ENCODE results near the gene DNAAF1.

DNAAF1 gene

GRCh38 chr16:84224554-84224953 is 79.4 kb downstream of the DNAAF1 start:
- H3K27ac ChIP-seq (ENCODE audit: low read length): no peak overlapping the region
- H3K27me3 ChIP-seq (ENCODE audit: insufficient read depth, low read length): no peaks in the 10 kb centered on the region
- peaks cover 3% of the 10 kb centered on the region; the same call in 1 of the 2 replicates for H3K4me1 ChIP-seq (ENCODE audit: insufficient read depth, low read length)
- H3K9ac ChIP-seq (ENCODE audit: low read depth, low read length): no peak overlapping the region
- H3K4me3 ChIP-seq (ENCODE audit: low read length): no peak overlapping the region
- H3K9me3 ChIP-seq (ENCODE audit: insufficient read depth, low read depth, low read length): no peaks in the 10 kb centered on the region
- H3K36me3 ChIP-seq (ENCODE audit: insufficient read depth, low read depth, low read length): no peaks in the 10 kb centered on the region

GRCh38 chr16:84225126-84225525 is 80.0 kb downstream of the DNAAF1 start:
- no peaks in the 10 kb centered on the region for H3K27me3 ChIP-seq (ENCODE audit: insufficient read depth, low read length)
- H3K9ac ChIP-seq (ENCODE audit: low read depth, low read length): no peak overlapping the region
- no peaks in the 10 kb centered on the region for H3K9me3 ChIP-seq (ENCODE audit: insufficient read depth, low read depth, low read length)

GRCh38 chr16:84225571-84225970 is 80.5 kb downstream of the DNAAF1 start:
- no peak overlapping the region for H3K9ac ChIP-seq (ENCODE audit: low read depth, low read length)
- no peaks in the 10 kb centered on the region for H3K36me3 ChIP-seq (ENCODE audit: insufficient read depth, low read depth, low read length)
- peaks cover 3% of the 10 kb centered on the region; the same call in 1 of the 2 replicates for H3K4me1 ChIP-seq (ENCODE audit: insufficient read depth, low read length)
- no peaks in the 10 kb centered on the region for H3K27me3 ChIP-seq (ENCODE audit: insufficient read depth, low read length)
- H3K27ac ChIP-seq (ENCODE audit: low read length): no peak overlapping the region
- H3K9me3 ChIP-seq (ENCODE audit: insufficient read depth, low read depth, low read length): no peaks in the 10 kb centered on the region
- H3K4me3 ChIP-seq (ENCODE audit: low read length): no peak overlapping the region

More at GRCh38 chr16:84225126-84225525, 80.0 kb downstream of the DNAAF1 start:
- H3K36me3 ChIP-seq (ENCODE audit: insufficient read depth, low read depth, low read length): no peaks in the 10 kb centered on the region
- H3K4me3 ChIP-seq (ENCODE audit: low read length): no peak overlapping the region
- H3K27ac ChIP-seq (ENCODE audit: low read length): no peak overlapping the region
- peaks cover 3% of the 10 kb centered on the region; the same call in 1 of the 2 replicates for H3K4me1 ChIP-seq (ENCODE audit: insufficient read depth, low read length)

- H3K4me1 ChIP-seq (ENCODE audit: insufficient read depth, low read length): peaks cover 3% of the 10 kb centered on the region; the same call in 1 of the 2 replicates
- no peaks in the 10 kb centered on the region for H3K9me3 ChIP-seq (ENCODE audit: insufficient read depth, low read depth, low read length)
- no peaks in the 10 kb centered on the region for H3K36me3 ChIP-seq (ENCODE audit: insufficient read depth, low read depth, low read length)
- no peak overlapping the region for H3K4me3 ChIP-seq (ENCODE audit: low read length)
- H3K9ac ChIP-seq (ENCODE audit: low read depth, low read length): no peak overlapping the region
- H3K27me3 ChIP-seq (ENCODE audit: insufficient read depth, low read length): no peaks in the 10 kb centered on the region
- H3K27ac ChIP-seq (ENCODE audit: low read length): no peak overlapping the region
These were observed 80.9 kb downstream of the DNAAF1 start for GRCh38 chr16:84226026-84226425.

All from iPS-20b (cell line).